Measurements from ENCODE around the gene MRPL11. TPM values are rescaled to one million over a fixed set of nuclear protein-coding genes. Genes with fewer than 3 reads are reported as not detected.

MRPL11 gene
- total RNA-seq, 1 experiment from 2014 or later = 138 TPM

GRCh38 chr11:66473167-66473566, 34.5 kb upstream of the MRPL11 start:
- intact Hi-C loops (cut with micrococcal nuclease; ENCODE audit: unreplicated experiment) = no loop called here
- Histone ChIP-seq H3K27me3 (ENCODE audit: insufficient read depth, low read depth) (no peaks in the 10 kb centered on the region), H3K4me2 (no peak overlapping the region), H3F3A (ENCODE audit: insufficient read depth, low read depth) (no peaks in the 10 kb centered on the region; the same call in 1 of the 2 replicates), H4K20me1 (ENCODE audit: insufficient read depth) (no peaks in the 10 kb centered on the region; the same call in 1 of the 2 replicates), H3K9me3 (ENCODE audit: insufficient read depth, low read depth) (no peaks in the 10 kb centered on the region), H3K36me3 (ENCODE audit: low read depth) (no peaks in the 10 kb centered on the region), H3K4me3 (no peak overlapping the region), H3K4me1 (replicated peaks; ENCODE audit: insufficient read depth) (no peaks in the 10 kb centered on the region; the same call in 1 of the 2 replicates), H3K27ac (no peak overlapping the region), H3K79me2 (ENCODE audit: low read depth) (no peaks in the 10 kb centered on the region), H2AFZ (no peak overlapping the region), H3K9me2 (ENCODE audit: insufficient read depth) (no peaks in the 10 kb centered on the region)
- DNase-seq = no peak
- ChIA-PET CTCF (no interaction called here), POLR2A (ENCODE audit: unreplicated experiment) (no interaction called here)
- no TSS peak for BruUV-seq (replicated peaks)
- TF ChIP-seq EZH2 (IDR thresholded peaks at IDR 0.05; ENCODE audit: low read depth) = no peak
- no peak for TF ChIP-seq CTCF (conservative IDR thresholded peaks at IDR 0.05)

DNA sequence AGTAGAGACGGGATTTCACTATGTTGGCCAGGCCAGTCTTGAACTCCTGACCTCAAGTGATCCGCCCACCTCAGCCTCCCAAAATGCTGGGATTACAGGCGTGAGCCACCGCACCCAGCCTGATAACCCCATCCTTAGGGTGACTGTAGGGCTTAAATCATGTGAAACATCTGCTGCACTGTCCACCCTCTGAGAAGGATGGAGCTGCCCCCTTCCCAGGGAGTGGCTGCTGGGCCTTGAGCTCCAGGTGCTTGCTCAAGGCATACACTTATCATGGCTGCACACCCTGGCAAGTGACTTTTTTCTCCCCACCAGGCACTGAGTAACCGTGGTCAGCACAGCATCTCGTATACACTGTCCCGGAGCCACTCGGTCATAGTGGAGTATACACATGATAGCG, 33.4 kb upstream of the MRPL11 start:
- Histone ChIP-seq H2AFZ (no peak overlapping the region), H3K79me2 (ENCODE audit: low read depth) (no peaks in the 10 kb centered on the region), H3K9me3 (ENCODE audit: insufficient read depth, low read depth) (no peaks in the 10 kb centered on the region), H3K36me3 (ENCODE audit: low read depth) (no peaks in the 10 kb centered on the region), H3K27me3 (ENCODE audit: insufficient read depth, low read depth) (no peaks in the 10 kb centered on the region), H4K20me1 (ENCODE audit: insufficient read depth) (no peaks in the 10 kb centered on the region; the same call in 1 of the 2 replicates), H3F3A (ENCODE audit: insufficient read depth, low read depth) (peaks cover 5% of the 10 kb centered on the region; the same call in 1 of the 2 replicates), H3K4me2 (no peak overlapping the region), H3K4me1 (replicated peaks; ENCODE audit: insufficient read depth) (peaks cover 10% of the 10 kb centered on the region), H3K4me3 (no peak overlapping the region), H3K9me2 (ENCODE audit: insufficient read depth) (no peaks in the 10 kb centered on the region), H3K27ac (no peak overlapping the region)
- DNase-seq = no peak
- intact Hi-C loops (cut with micrococcal nuclease; ENCODE audit: unreplicated experiment) = no loop called here
- BruUV-seq (replicated peaks) = no TSS peak
- ChIA-PET POLR2A (ENCODE audit: unreplicated experiment) (interaction anchor here (0.6 kb wide), 1 partner anchor 214 kb away, joined by 12 read pairs; no protein-coding TSS in a partner anchor), CTCF (no interaction called here)
- TF ChIP-seq EZH2 (IDR thresholded peaks at IDR 0.05; ENCODE audit: low read depth) (no peak), CTCF (conservative IDR thresholded peaks at IDR 0.05) (no peak)

GRCh38 chr11:66471142-66471541, 32.5 kb upstream of the MRPL11 start:
- no peaks in the 10 kb centered on the region for H3K36me3 ChIP-seq (ENCODE audit: low read depth)
- intact Hi-C loops (cut with micrococcal nuclease; ENCODE audit: unreplicated experiment) = no loop called here
- no peaks in the 10 kb centered on the region for H3K79me2 ChIP-seq (ENCODE audit: low read depth)
- CTCF ChIA-PET = no interaction called here
- no peaks in the 10 kb centered on the region; the same call in 1 of the 2 replicates for H4K20me1 ChIP-seq (ENCODE audit: insufficient read depth)
- H3K4me3 ChIP-seq = no peak overlapping the region
- no peak overlapping the region for H3K4me2 ChIP-seq
- no peak overlapping the region for H2AFZ ChIP-seq
- DNase-seq = no peak
- peaks cover 10% of the 10 kb centered on the region for H3K4me1 ChIP-seq (replicated peaks; ENCODE audit: insufficient read depth)
- no peak for TF ChIP-seq CTCF (conservative IDR thresholded peaks at IDR 0.05)
- no peak for TF ChIP-seq EZH2 (IDR thresholded peaks at IDR 0.05; ENCODE audit: low read depth)
- H3K27ac ChIP-seq = no peak overlapping the region
- no TSS peak for BruUV-seq (replicated peaks)
- peaks cover 5% of the 10 kb centered on the region; the same call in 1 of the 2 replicates for H3F3A ChIP-seq (ENCODE audit: insufficient read depth, low read depth)
- no peaks in the 10 kb centered on the region for H3K9me3 ChIP-seq (ENCODE audit: insufficient read depth, low read depth)
- H3K27me3 ChIP-seq (ENCODE audit: insufficient read depth, low read depth) = no peaks in the 10 kb centered on the region
- POLR2A ChIA-PET (ENCODE audit: unreplicated experiment) = interaction anchor here (0.6 kb wide), 1 partner anchor 213 kb away, joined by 12 read pairs; no protein-coding TSS in a partner anchor
- no peaks in the 10 kb centered on the region for H3K9me2 ChIP-seq (ENCODE audit: insufficient read depth)

All from PC-9 (cell line).